ENCODE results near the gene BLOC1S5.

DNA sequence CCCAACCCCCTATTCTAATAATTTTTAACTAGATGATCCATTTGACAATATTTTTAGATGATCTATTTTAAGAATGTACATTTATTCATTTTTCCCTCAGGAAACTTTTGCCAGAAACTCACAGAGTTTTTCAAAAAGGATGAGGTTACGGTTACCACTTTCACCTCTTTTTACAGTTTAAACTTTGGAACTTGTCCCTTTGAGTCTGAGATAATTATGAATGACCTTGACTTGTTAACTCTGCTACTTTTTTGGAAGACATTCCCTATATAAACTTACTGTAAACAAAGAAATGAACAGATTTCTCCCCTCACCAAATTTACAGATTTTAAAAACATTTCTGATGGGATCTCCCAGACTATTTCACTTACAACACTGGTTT is 18.4 kb upstream of the BLOC1S5 start:
- TF ChIP-seq NFE2L2 (conservative IDR thresholded peaks at IDR 0.05; ENCODE audit: low read length) (no peak), KDM1A (IDR thresholded peaks at IDR 0.05; ENCODE audit: low read depth) (no peak), CBX8 (IDR thresholded peaks at IDR 0.05) (no peak), ZFP36 (IDR thresholded peaks at IDR 0.05; ENCODE audit: borderline replicate concordance, partially characterized antibody) (no peak)
- TF ChIP-seq, protein P1, sequence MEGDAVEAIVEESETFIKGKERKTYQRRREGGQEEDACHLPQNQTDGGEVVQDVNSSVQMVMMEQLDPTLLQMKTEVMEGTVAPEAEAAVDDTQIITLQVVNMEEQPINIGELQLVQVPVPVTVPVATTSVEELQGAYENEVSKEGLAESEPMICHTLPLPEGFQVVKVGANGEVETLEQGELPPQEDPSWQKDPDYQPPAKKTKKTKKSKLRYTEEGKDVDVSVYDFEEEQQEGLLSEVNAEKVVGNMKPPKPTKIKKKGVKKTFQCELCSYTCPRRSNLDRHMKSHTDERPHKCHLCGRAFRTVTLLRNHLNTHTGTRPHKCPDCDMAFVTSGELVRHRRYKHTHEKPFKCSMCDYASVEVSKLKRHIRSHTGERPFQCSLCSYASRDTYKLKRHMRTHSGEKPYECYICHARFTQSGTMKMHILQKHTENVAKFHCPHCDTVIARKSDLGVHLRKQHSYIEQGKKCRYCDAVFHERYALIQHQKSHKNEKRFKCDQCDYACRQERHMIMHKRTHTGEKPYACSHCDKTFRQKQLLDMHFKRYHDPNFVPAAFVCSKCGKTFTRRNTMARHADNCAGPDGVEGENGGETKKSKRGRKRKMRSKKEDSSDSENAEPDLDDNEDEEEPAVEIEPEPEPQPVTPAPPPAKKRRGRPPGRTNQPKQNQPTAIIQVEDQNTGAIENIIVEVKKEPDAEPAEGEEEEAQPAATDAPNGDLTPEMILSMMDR (IDR thresholded peaks at IDR 0.05), result no peak

All from A549 (cell line).